Stimulated activated CD4-positive, alpha-beta T cell treated with anti-CD3 and anti-CD28 coated beads, Interleukin-1b, Interleukin-23, amount 100 ng/mL, for 48 hours (primary cell): ENCODE data around the gene KIF2A.

Experiments
- DNase-seq: peaks from one replicate; pipeline ENCODE4 v3.0.0-alpha.2; 2020

Gene KIF2A

GRCh38 chr5:62305715-62306322 lies at the start of gene KIF2A:
TSS of gene KIF2A (plus strand) at chr5:62306206. CDS start at chr5:62306473, 267 bp downstream.
- peak; percentile 93 for DNase-seq

DNA sequence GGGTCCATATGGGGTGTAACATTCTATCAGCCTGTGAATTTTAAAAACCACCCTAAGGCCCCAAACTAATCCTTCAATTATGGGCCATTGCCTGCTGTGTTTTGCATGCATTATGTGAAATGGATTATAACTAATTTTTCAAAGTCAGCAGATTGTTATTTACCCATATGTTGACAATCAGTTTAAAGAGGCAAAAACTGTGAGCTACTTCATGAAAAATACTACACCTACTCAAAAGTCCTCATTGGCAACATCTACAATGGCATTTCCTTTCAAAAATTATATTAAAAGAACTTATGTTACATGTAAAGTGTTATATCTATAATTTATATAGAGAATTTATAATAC lies 49.0 kb upstream of the KIF2A start:
- DNase-seq: no peak

DNA sequence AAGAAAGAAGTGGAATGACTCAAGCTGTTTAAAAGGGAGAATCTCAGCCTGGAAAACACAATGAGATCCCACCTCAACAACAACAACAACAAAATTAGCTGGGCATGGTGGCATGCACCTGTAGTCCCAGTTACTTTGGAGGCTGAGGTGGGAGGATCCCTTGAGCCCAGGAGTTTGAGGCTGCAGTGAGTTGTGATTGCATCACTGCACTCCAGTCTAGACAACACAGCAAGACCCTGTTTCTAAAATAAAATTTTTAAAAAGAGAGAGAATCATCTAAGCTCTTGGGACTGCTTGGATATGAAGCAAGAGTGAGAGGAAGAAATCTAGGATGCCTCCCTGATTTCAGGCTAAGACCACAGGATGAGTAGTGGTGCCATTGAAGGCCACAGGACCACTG lies 47.4 kb upstream of the KIF2A start:
- DNase-seq: no peak

GRCh38 chr5:62259699-62260250 lies 46.2 kb upstream of the KIF2A start:
- no peak for DNase-seq

GRCh38 chr5:62260513-62260912 lies 45.5 kb upstream of the KIF2A start:
- DNase-seq: no peak

GRCh38 chr5:62263401-62263800 lies 42.6 kb upstream of the KIF2A start:
- no peak for DNase-seq

DNA sequence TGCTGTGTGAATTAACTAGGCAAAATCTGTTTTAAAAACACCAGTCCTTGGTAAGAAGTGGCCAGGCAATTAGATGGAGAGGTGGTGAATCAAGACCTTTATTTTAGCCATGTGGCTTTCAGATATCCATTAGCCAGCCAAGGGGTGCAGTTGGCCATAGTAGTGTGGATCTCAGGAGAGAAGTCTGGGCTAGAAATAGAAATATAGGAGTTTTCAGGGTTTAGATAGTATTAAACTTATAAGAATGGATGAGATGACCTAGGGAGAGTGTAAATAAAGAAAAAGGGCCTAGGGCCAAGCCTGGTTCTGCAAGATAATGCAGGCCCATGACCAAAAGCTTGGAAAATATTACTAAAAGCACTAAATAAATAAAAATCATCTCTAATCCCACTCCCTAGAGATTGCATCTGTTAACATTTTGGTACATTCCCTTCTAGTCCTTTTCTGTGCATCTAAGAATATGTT lies 40.3 kb upstream of the KIF2A start:
- no peak for DNase-seq

DNA sequence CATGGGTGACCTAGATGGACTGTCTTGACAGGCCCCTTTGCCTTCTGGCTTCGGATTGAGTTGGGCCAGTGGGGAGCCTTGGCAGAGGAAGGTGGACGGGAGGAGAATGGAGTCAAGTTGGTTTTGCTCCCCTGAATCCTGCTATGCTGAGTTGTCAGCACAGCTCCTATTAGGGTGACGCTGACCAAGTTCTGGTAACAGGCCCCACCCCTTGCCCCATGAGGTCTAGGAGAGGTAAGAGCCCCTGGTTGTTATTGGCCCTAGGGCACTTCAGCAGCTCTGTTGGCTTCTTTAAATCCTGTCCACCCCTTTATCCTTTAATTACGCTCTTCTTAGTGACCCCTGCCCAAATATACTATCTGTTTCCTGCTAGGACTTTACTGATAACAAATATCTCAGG lies 39.4 kb upstream of the KIF2A start:
- no peak for DNase-seq

DNA sequence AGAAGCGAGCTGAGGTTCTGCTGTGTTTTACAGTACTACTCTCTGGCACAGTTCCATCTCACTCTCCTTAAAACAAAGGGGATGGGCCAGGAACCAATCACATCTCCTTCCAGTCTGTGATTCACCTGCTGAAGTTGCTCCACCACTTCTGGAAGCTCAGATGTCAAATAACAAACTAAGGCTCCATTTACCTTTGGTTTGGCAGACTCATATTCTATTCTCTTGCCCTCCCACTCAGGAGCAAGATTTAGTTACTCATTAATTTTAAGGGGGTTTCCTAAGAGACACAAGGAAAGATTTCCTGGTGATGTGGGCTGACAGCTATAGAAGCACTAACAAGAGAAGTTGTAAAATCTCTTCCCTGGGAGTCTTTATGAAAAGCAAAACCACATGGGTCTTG lies 37.8 kb upstream of the KIF2A start:
- DNase-seq: no peak

DNA sequence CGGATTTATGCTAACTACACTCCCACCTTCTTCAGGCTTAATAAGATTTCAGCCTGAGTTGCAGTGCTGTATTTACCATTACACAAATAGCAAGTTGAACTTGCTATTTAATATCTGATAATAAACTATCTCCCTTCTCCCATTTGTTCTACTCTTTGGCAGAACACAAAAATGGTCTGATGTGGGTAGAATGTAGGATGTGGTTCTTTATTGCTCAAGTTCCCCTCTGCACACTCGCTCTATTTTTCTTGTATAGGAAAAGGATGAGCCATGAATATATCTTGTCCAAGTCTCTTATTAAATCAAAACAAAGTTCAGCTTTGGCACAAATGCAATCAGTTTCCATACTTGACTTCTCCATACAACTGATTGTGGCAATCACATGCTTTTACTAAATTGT lies 37.2 kb upstream of the KIF2A start:
- no peak for DNase-seq

DNA sequence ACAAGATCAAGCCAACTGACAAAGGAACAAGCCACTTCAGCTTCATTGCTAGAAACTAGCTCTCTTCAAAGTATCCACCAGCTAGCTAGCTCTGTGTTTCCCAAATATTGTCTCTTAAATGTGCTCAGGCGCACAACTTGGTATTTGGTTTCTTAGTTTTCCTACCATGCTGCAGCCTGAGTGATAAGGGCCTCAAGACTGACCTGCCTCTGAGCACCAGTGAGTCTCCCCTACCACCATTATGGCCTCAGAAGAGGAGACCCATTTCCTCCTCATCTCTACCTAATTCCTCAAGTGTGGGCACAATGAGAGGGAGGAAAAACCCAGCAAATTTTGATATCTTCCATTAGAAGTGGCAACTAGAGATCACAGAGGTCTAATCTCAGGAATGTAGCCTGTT lies 34.6 kb upstream of the KIF2A start:
- no peak for DNase-seq

DNA sequence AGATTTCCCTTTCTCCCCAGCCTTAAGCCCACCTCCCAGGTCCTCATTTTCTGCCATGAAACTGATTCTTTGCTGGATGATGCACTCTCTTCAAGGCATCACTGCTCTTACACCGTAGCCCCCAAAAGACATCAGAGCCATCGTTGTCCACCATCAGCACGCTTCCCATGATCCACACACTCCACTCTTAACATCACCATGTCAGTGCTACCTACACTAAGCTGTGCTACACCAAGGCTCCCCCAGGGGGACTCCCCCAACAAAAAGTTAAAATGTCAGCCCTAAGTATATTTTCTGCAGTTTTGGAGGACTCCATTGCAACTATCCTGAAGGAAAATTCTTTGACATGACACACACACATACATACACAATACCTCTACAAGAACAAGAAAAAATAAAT lies 34.1 kb upstream of the KIF2A start:
- no peak for DNase-seq

- no peak for DNase-seq
Observed at GRCh38 chr5:62273687-62274086, 32.3 kb upstream of the KIF2A start.

- DNase-seq: no peak
Observed at GRCh38 chr5:62275581-62275980, 30.4 kb upstream of the KIF2A start.

DNA sequence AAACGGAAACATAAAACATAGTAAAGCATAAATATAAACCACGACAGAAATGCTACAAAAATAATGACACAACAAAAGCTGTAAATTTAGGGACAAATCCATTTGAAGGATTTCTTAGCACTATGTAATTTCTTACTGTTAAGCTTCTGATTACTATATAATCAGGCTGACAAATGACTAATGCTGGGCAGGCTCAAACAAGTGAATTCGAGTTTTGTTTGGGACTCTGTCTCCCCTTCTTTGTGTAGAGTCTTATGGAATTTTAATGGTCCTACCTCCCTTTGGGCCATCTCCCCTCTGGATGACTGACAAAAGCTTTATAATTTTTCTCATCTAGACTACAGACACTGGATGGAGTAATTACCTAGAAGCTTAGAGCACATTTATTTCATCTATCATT lies 24.6 kb upstream of the KIF2A start:
- DNase-seq: no peak

- DNase-seq: no peak
Observed at GRCh38 chr5:62282064-62282463, 23.9 kb upstream of the KIF2A start.

GRCh38 chr5:62283005-62283404 lies 23.0 kb upstream of the KIF2A start:
- DNase-seq: no peak

DNA sequence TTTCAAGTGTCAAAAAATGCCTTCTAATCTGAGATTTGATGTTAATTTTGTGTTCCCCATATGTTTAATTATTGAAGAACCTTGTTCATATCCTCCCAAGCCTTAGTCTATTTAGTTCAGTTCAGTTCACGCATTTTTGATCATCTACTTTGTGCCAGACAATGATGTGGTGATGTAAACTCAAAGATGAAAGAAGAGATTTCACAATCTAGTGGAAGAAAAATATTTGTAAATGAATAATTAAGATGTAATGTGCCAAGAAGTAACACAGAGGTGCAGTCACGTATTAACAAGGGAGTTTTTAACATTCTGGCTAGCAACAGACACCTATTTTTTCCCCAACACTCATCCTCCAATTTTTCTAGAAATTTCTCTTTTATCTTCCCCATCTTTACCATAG lies 22.1 kb upstream of the KIF2A start:
- no peak for DNase-seq

DNA sequence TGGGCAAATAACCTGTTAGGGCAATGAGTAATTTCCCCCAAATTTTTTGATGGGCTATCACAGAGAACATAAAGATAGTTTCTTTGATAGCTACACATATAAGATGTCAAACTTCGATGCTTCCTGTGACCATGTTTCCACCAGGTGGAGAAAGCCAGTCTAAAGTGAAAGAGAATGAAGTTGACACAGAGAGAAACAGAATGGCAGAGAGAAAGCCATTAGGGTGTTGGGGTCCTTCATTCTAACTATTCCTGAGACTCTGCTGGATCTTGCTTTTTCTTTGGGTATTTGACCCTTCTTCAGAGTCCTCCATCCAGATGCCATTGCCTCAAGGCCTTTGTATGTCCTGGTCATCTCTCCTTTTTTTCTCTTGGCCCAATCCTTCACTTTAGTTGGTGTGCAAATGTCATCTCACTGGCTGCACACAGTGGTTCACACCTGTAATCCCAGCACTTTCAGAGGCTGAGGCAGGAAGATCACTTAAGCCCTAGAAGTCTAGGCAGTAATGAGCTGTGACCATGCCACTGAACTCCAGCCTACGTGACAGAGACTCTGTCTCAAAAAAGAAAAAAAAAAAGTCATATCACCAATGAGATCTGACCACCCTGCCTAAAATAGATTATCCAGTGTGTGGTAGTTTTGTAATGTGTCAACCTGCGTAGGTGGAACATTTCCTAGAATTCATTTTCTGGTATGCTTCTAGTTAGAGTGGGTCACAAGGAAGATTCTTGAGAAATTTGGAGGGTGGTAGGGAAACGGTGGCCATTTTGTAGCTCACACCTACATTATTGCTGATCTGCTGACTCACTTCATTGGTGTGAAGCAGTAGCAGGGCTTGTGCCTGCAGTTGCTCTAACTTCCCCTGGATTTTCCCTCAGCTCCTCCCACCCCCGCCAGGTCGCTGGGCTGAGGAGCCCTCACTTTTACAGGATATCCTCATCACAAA lies 20.8 kb upstream of the KIF2A start:
- DNase-seq: peak; percentile 84

- no peak for DNase-seq
Observed at GRCh38 chr5:62286834-62287233, 19.2 kb upstream of the KIF2A start.

- DNase-seq: no peak
Observed at GRCh38 chr5:62287237-62287636, 18.8 kb upstream of the KIF2A start.

- DNase-seq: no peak
Observed at GRCh38 chr5:62288118-62288517, 17.9 kb upstream of the KIF2A start.

DNA sequence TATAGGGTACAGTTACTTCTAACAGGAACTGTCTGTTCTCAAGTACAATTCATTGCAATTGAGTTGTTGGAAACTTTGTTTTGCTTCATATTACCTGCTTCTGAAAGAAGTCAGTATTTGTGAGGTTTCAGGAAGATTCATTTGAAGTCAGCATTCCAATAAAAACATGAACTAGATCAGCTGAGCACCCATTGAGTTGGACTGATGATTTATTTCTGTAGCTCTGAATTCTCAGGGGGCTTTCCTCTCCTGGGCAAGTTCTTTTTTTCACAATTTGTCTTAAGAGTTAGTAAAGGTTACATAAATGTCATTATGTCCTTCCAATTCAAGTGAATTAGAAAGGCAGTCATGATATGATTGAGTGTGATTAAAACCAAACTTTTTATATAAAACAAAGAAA lies 16.2 kb upstream of the KIF2A start:
- no peak for DNase-seq

DNA sequence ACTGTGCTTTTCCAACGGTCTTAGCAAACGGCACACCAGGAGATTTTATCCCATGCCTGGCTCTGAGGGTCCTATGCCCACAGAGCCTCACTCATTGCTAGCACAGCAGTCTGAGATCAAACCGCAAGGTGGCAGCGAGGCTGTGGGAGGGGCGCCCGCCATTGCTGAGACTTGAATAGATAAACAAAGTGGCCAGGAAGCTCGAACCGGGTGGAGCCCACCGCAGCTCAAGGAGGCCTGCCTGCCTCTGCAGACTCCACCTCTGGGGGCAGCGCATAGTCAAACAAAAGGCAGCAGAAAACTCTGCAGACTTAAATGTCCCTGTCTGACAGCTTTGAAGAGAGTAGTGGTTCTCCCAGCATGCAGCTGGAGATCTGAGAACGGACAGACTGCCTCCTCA lies 14.2 kb upstream of the KIF2A start:
- DNase-seq: peak; percentile 63
